Left lung (tissue), 10 donors: ENCODE results near the gene P2RY13. TPM values are rescaled to one million over a fixed set of nuclear protein-coding genes. Genes with fewer than 3 reads are reported as not detected.

ENCODE experiments used
- ATAC-seq: fragments of 200-7000 bp; cut with Tn5 transposase; one replicate; pipeline ENCODE4 v1.9.1; 2020; ENCODE audit warnings: moderate library complexity
- DNase-seq, 4 donors: peaks; one replicate each; pipeline ENCODE4 v3.0.0-alpha.2; 2013 to 2020
- H3K27ac ChIP-seq, 2 donors: fragments of 200-600 bp; sonication (generic) in 1 of 2; one replicate each; pipeline versions ENCODE4 v1.5.0 to v1.8.0; 2020 to 2021
- H3K27me3 ChIP-seq, 2 donors: fragments of 200-600 bp; sonication (generic) in 1 of 2; one replicate each; pipeline versions ENCODE4 v1.5.0 to v1.8.0; 2020 to 2021
- H3K36me3 ChIP-seq, 2 donors: fragments of 200-600 bp; sonication (generic) in 1 of 2; one replicate each; pipeline versions ENCODE4 v1.5.0 to v1.8.0; 2020 to 2021
- H3K4me1 ChIP-seq, 2 donors: fragments of 200-600 bp; one replicate each; pipeline ENCODE4 v1.8.0; 2021
- H3K4me3 ChIP-seq, 2 donors: fragments of 200-600 bp; sonication (generic) in 1 of 2; one replicate each; pipeline versions ENCODE4 v1.5.0 to v1.8.0; 2020 to 2021; ENCODE audit warnings: mild to moderate bottlenecking in 1 of 2
- H3K9me3 ChIP-seq, 2 donors: fragments of 200-600 bp; sonication (generic) in 1 of 2; one replicate each; pipeline versions ENCODE4 v1.5.0 to v1.8.0; 2020 to 2021
- intact Hi-C, 2 donors: fragments of 100-400 bp; cut with DNase I; formaldehyde crosslinking; loops; one replicate each; pipeline versions ENCODE4 v1.11.2 to v1.14.2; 2022
- polyA plus RNA-seq, 6 donors: library from polyadenylated mRNA; unstranded; fragments of 120-200 nt; gene quantifications; one replicate each; pipeline ENCODE4 v1.2.1, GENCODE V29; 2013; ENCODE audit not compliant: insufficient read length in 6 of 6
- total RNA-seq, 2 donors: library from RNA; stranded (reverse); fragmentation: NEBNext Ultra II Directional; extraction: Animal tissue kit (Norgen Biotek cat#: 25700); gene quantifications; one replicate each; pipeline ENCODE4 v1.2.1, GENCODE V29; 2021
- TF ChIP-seq, protein P1 (sequence below), 2 donors: fragments of 200-600 bp; sonication (generic) in 1 of 2; IDR thresholded peaks; one replicate each; pipeline versions ENCODE4 v1.5.0 to v1.8.0; 2021; ENCODE audit warnings: antibody characterized with exemption in 2 of 2
- donor health status: DM: no; HTN: yes; CAD: no.
- donor health status: DM: no; HTN: no; CAD: no.

P2RY13 gene
- total and polyA plus RNA-seq, 8 donors, result 0.83 to 16.4 (median 1.5) TPM

DNA sequence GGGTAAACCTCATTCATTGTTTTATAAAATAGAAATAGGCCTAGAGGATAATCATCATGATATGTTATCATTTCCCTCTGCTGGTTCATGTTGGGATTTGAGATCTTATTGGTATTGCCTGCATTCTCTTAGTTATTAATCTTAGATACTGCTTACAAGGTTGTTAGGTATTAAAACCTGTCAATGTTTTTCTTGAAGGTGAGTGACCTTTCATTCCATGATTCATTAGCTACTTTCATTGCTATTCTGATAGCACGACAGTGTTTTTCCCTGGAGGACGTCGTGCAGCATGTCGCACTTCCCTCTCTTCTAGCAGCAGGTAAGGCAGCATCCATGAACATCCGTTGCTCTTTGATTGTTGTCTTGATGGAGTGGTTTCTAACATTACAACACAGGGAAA is 38.1 kb upstream of the P2RY13 start:
- Histone ChIP-seq H3K27ac (no peak overlapping the region), H3K27me3 (no peaks in the 10 kb centered on the region), H3K9me3 (no peaks in the 10 kb centered on the region), H3K36me3 (no peaks in the 10 kb centered on the region), H3K4me3 (no peak overlapping the region), H3K4me1 (peaks cover 0 to 11% of the 10 kb centered on the region in 2 donors)
- DNase-seq (no peak), ATAC-seq (no peak)
- TF ChIP-seq, protein P1, sequence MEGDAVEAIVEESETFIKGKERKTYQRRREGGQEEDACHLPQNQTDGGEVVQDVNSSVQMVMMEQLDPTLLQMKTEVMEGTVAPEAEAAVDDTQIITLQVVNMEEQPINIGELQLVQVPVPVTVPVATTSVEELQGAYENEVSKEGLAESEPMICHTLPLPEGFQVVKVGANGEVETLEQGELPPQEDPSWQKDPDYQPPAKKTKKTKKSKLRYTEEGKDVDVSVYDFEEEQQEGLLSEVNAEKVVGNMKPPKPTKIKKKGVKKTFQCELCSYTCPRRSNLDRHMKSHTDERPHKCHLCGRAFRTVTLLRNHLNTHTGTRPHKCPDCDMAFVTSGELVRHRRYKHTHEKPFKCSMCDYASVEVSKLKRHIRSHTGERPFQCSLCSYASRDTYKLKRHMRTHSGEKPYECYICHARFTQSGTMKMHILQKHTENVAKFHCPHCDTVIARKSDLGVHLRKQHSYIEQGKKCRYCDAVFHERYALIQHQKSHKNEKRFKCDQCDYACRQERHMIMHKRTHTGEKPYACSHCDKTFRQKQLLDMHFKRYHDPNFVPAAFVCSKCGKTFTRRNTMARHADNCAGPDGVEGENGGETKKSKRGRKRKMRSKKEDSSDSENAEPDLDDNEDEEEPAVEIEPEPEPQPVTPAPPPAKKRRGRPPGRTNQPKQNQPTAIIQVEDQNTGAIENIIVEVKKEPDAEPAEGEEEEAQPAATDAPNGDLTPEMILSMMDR (IDR thresholded peaks at IDR 0.05), result no peak
- intact Hi-C loops, result no loop called here

DNA sequence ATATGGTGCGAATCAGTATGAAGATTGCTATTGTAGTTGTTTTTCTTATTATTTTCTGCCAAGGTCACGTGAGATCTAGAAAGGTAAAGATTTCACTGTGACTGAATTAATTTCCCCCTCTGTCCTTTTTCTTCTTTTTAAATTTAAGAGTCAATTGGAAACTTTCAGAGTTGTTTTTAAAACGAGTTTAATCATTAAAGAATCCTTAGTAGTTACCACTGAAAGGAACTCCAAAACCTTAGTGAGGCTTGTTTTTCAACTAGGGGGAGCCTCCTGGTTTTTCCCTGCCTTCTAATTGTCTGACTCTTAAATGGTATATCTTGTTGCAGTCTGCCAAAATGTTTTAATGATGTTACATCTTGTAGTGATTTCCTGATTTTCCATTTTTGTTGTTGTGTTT is 37.6 kb upstream of the P2RY13 start:
- H3K4me3 ChIP-seq, result no peak overlapping the region
- H3K9me3 ChIP-seq, result no peaks in the 10 kb centered on the region
- intact Hi-C loops, result no loop called here
- TF ChIP-seq, protein P1 (IDR thresholded peaks at IDR 0.05), result no peak
- no peaks in the 10 kb centered on the region for H3K27me3 ChIP-seq
- peaks cover 0 to 14% of the 10 kb centered on the region in 2 donors for H3K4me1 ChIP-seq
- ATAC-seq (no peak), DNase-seq (no peak)
- H3K27ac ChIP-seq, result no peak overlapping the region
- H3K36me3 ChIP-seq, result no peaks in the 10 kb centered on the region

DNA sequence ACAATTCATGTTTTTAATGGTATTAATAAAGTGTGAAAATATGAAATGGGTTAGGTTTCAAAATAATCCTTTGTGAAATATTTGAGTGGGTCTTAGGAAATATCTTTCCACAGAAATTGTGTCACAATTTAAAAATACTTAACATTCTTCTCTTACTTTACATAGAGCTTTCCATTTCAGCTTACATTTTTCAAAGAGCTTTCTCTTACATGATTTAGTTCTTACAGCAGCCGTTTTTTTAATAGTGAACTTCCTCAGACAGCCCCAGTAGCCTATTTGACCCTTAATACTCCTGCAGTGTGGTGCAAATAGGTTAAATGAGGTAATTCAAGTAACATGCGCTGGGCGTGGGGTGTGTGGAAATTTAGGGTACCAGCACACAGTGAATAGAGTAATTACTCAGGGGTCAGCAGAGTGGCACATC is 33.4 kb upstream of the P2RY13 start:
- Histone ChIP-seq H3K36me3 (no peaks in the 10 kb centered on the region), H3K27ac (peak overlapping the region in 1 of 2 donors; percentile 66), H3K4me3 (no peak overlapping the region), H3K27me3 (no peaks in the 10 kb centered on the region), H3K9me3 (no peaks in the 10 kb centered on the region), H3K4me1 (peaks cover 0 to 15% of the 10 kb centered on the region in 2 donors)
- ATAC-seq, result peak; percentile 43
- TF ChIP-seq, protein P1 (IDR thresholded peaks at IDR 0.05), result no peak
- intact Hi-C loops, result no loop called here
- DNase-seq, result peak in 1 of 4 donors; percentile 33

GRCh38 chr3:151357463-151357850 is 28.1 kb upstream of the P2RY13 start:
- H3K4me3 ChIP-seq, result no peak overlapping the region
- DNase-seq (no peak), ATAC-seq (no peak)
- H3K27ac ChIP-seq, result peak overlapping the region in 1 of 2 donors; percentile 42
- H3K9me3 ChIP-seq, result no peaks in the 10 kb centered on the region
- peaks cover 0 to 22% of the 10 kb centered on the region in 2 donors for H3K4me1 ChIP-seq
- intact Hi-C loops, result no loop called here
- H3K27me3 ChIP-seq, result no peaks in the 10 kb centered on the region
- TF ChIP-seq, protein P1 (IDR thresholded peaks at IDR 0.05), result no peak
- no peaks in the 10 kb centered on the region for H3K36me3 ChIP-seq

- ATAC-seq (no peak), DNase-seq (no peak)
- no peaks in the 10 kb centered on the region for H3K27me3 ChIP-seq
- H3K36me3 ChIP-seq, result no peaks in the 10 kb centered on the region
- H3K9me3 ChIP-seq, result no peaks in the 10 kb centered on the region
- intact Hi-C loops, result no loop called here
- TF ChIP-seq, protein P1 (IDR thresholded peaks at IDR 0.05), result no peak
- peak overlapping the region in 1 of 2 donors; percentile 42 for H3K27ac ChIP-seq
- no peak overlapping the region for H3K4me3 ChIP-seq
- H3K4me1 ChIP-seq, result peaks cover 0 to 24% of the 10 kb centered on the region in 2 donors
Observed at GRCh38 chr3:151356794-151357462, 27.6 kb upstream of the P2RY13 start.
